GM20000 (cell line): Measurements from ENCODE around the gene CLMP.

Experiments used
- DNase-seq: peaks from one replicate; pipeline ENCODE4 v3.0.0; 2012; ENCODE audit warnings: low spot score
- CTCF ChIP-seq: IDR thresholded peaks from 2 replicates; pipeline ENCODE4 v1.5.1; 2012; ENCODE audit warnings: mild to moderate bottlenecking, control low read depth; ENCODE audit errors: extremely low read depth, missing control alignments

The CLMP gene

DNA sequence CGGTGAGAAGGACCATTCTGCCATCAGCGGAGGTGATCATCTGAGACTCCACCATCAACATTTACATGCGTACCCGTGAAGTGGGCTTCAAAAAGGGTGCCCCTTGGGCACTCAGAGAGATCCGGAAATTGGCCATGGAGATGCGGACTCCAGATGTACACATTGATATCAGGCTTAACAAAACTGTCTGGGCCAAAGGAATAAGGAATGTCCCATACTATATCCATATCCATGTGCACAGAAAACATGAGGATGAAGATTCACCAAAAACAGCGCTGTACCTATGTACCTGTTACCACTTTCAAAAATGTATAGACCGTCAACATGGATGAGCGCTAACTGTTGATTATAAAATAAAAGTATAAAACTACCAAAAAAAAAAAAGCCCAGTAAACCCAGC lies 143.9 kb downstream of the CLMP start:
- no peak for TF ChIP-seq CTCF
- no peak for DNase-seq

DNA sequence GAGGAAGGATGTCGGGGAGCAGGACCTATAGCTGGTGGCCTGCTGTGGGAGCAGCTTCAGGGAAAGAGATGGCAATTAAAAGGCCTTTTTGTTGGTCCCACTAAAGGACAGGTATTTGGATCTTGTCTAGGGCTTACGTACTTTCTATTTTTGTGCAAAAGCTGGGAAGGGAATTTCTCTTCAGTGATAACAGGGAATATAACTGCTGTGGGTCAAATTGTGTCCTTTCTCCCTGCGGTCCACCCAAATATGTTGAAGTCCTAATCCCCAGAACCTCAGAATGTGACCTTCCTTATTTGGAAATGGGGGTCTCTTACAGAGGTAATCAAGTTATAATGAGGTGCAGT lies 147.1 kb downstream of the CLMP start:
- no peak for DNase-seq
- no peak for TF ChIP-seq CTCF

- TF ChIP-seq CTCF: no peak
- DNase-seq: no peak
These were observed 147.6 kb downstream of the CLMP start for GRCh38 chr11:123047266-123047946.

DNA sequence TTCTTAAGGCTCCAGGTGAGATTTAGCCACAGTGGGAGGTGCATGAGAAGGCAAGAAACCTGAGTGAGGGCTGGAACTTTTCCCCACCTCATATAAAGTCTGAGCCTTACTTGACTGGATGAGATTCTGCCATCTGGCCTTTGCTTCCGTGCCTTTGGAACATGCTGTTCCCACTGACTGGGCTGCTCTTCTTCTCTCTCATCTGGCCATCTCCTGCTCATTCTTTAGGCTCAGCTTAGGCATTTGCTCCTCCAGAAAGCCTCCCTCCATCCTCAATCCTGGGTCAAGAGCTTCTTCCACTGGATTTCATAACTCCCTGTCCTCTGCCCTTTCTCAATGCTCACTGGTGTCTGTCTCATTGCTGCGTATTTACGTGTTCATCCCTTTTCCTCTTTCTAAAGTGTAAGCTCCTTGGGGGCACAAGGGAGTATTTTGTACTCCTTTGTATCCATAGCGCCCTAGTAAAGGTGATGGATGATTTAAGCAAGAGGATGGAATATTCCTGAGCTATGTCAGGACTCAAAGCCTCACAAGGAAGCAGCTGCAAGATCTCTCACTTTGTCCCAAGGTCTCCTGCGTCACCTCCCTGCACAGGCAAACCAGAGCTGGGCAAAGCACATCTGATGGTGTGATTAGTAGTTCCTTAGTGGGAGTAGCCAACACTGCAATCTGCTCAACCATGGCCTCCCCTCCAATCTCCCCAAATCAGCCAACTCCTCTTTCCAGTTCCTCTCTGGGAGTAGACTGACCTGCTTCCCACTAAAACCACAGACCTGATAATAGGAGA lies 148.4 kb downstream of the CLMP start:
- TF ChIP-seq CTCF: no peak
- no peak for DNase-seq

GRCh38 chr11:123045101-123045500 lies 149.9 kb downstream of the CLMP start:
- no peak for DNase-seq
- no peak for TF ChIP-seq CTCF

GRCh38 chr11:123041185-123041584 lies 153.9 kb downstream of the CLMP start:
- TF ChIP-seq CTCF: no peak
- no peak for DNase-seq

DNA sequence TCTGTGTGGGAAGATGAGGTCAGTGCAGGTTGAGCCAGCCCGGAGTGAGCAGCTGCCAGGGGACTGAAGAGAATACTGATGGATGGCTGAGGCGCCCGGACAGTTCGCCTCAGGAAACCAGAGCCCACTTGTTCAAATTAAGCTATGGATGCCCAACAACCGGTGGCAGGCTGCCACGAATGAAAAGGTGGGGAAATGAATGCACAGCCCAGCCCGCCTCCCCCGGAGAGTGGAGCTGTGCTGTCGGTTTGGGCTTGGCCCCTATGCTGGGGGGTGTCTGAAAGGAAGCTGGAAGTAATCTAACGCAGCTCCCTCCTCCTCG lies 155.0 kb downstream of the CLMP start:
- no peak for DNase-seq
- TF ChIP-seq CTCF: no peak
